Activated T-cell treated with anti-CD3 and anti-CD28 coated beads, Interleukin-2, amount 50 U/mL, for 1 hour (primary cell): Measurements from ENCODE around the gene LRMDA.
A peak's percentile ranks its signal among the peaks of the same experiment; 100 is the strongest.

Source experiments
- DNase-seq: peaks from one replicate; pipeline ENCODE4 v3.0.0-alpha.2; 2020

Gene LRMDA

GRCh38 chr10:76017733-76018433 is 586.5 kb downstream of the LRMDA start:
- no peak for DNase-seq

DNA sequence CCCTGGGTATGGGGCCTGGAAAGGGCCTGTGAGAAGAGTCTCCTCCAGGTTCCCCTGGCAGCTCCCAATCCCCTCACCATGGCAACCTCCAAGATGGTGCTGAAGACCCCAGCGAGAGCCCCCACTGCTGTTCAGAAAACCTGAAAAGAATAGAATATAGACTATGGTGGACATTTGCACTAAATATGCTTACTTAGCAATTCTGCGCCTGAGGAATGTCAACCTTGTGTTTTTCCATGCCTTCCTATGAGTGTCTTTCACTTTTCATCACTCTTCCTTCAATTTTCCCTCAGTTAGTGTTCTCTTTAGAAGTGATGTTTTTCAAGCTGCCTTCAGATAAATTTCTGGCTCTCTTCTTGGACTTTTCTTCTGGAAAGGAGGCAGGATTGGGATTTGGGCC is 589.2 kb downstream of the LRMDA start:
- DNase-seq = no peak

DNA sequence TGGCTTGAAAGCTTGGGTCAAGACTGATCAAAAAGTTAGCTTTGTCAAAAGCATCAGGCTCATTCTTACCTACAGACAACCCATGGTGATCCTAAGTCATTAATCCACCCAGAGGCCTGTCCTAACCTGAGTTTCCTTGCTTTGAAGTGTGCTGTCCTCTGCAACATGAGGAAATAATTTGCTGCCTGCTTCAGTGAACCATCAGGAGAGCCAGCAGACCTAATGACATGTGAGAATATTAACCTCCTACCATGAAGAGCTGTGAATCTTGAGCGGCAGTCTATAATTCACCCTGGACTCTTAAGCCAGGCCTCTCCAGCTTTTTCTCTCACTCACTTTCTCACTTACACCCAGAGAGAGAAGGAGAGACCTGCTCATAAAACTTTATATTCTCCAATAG is 590.0 kb downstream of the LRMDA start:
- no peak for DNase-seq

DNA sequence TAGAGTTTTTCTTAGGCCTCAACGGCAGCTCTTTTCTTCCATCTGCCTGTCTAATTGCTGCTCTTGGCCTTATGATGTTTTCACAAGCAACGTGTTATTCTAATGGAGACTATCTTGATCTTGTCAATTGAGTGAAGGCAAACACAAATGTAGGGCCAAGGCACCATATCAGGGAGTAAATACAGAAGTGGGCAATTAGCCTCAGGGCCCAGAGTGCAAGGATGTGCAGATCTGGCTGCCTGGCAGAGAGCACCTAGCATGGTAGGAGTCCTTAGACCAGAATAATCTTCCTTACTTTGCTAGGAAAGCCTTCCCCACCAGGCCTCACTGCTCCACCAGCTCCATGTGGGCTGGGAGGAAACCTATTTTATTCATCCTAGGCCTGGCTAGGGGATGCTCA is 590.9 kb downstream of the LRMDA start:
- no peak for DNase-seq

DNA sequence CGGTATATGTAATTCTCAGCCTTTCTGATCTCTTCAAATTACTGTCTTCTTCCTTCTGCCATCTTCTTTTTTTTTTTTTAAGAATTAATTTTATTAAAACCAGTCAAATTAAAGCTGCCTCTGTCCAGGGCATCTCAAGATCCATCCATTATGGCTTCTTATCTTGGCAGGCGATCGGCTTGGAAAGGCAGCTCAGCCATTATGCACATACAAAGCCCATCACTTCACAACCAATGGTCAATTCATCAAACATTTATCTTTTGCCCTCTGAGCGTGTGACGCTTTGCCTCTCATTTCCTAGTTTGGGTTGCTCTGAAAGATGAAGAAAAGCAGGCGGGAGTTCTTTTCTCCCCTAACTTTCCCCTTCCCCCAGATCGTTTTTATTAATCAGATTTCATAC is 591.6 kb downstream of the LRMDA start:
- no peak for DNase-seq

- no peak for DNase-seq
Observed at GRCh38 chr10:76024460-76025123, 593.2 kb downstream of the LRMDA start.

DNA sequence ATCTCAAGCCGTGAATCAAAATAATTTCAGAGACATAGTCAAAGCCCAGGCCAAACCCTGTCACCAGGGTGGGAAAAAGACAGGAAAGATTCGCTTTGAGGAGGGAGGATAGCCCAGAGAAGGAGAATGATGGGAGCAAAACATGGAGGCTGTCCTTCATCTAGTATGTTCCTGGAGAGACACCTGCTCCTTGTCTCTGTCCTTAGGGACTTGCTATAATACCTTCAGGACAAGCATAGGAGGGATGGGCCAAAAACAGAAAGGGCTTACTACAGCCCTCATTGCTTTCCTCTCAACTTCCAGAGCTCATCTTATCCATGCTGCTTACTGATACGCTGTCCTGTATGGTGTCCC is 593.7 kb downstream of the LRMDA start:
- DNase-seq = no peak

- DNase-seq = no peak
Observed at GRCh38 chr10:76026176-76026771, 594.9 kb downstream of the LRMDA start.

GRCh38 chr10:76026905-76027304 is 595.5 kb downstream of the LRMDA start:
- DNase-seq = no peak

DNA sequence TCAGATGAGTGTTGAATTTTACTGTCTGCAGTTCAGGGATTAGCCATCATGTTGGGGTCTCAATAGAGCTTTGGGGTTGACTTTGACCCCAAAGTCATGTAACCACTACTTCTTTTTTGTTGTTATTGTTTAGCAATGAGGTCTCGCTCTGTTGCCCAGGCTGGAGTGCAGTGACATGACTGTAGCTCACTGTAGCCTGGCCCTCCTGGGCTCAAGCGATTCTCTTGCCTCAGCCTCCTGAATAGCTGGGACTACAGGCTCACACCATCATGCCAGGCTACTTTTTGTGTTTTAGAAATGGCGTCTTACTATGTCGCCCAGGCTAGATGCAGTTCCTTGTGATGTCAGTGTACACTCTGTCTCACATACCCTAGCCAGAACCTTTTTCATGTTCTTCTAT is 598.4 kb downstream of the LRMDA start:
- DNase-seq = no peak

- no peak for DNase-seq
Observed at GRCh38 chr10:76031099-76031498, 599.7 kb downstream of the LRMDA start.

GRCh38 chr10:76031769-76032699 is 600.6 kb downstream of the LRMDA start:
- DNase-seq = no peak

DNA sequence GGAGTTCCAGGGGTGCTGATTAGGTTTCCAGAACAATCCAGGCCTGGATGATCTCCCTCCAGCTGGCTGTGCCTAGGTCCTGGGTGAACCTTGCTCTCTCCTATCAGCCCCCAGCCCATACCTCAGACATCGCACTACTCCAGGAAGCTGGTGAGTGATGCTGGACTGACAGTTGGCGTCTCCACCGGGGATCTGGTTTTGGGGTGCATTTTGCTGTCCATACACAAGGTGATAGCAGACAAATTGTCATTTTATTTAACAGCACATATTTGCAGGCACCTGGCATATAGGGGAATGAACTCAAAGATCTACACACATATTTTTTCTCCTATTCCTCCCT is 601.2 kb downstream of the LRMDA start:
- no peak for DNase-seq

- DNase-seq = no peak
Observed at GRCh38 chr10:76033457-76034196, 602.2 kb downstream of the LRMDA start.

- DNase-seq = no peak
Observed at GRCh38 chr10:76034353-76035205, 603.2 kb downstream of the LRMDA start.

DNA sequence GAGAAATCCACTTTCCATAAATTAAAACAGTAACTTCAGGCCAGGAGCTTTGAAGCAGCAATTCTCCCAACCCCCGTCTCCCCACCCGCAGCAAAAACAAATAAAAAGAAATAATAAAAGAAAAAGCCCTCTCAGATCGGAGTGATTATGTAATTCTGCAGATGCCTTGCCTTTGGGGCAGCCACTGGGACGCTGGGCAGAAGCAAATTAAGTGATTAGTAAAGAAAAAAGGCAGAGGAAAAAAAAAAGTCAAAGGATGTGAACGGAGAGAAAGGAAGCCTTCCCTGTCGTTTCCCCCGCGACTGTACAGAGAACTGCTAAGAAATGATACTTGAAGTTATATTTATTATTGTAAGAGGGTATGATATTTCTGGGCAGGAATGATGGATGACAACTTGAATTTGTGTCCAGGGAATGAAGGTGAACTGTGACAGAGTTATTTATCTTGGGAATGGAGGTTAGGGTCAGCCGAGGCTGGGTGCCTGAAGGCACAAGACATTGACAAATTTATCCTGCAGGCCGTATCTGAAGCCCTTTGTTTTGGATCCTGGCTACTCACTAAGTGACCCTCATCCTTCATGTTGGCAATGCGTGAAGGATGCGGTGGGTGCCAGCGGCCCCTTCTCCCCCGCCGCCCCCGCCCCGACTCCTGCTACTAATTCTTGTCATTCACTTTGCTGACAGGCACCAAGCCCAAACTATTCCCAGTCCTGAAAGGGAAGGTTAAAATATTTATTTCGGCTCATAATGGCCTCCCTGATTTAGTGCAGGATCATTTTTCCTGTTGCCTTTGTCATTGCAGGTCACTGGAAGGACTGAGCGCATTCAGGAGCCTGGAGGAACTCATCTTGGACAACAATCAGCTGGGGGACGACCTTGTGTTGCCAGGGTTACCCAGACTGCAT is 604.0 kb downstream of the LRMDA start:
- DNase-seq = no peak

DNA sequence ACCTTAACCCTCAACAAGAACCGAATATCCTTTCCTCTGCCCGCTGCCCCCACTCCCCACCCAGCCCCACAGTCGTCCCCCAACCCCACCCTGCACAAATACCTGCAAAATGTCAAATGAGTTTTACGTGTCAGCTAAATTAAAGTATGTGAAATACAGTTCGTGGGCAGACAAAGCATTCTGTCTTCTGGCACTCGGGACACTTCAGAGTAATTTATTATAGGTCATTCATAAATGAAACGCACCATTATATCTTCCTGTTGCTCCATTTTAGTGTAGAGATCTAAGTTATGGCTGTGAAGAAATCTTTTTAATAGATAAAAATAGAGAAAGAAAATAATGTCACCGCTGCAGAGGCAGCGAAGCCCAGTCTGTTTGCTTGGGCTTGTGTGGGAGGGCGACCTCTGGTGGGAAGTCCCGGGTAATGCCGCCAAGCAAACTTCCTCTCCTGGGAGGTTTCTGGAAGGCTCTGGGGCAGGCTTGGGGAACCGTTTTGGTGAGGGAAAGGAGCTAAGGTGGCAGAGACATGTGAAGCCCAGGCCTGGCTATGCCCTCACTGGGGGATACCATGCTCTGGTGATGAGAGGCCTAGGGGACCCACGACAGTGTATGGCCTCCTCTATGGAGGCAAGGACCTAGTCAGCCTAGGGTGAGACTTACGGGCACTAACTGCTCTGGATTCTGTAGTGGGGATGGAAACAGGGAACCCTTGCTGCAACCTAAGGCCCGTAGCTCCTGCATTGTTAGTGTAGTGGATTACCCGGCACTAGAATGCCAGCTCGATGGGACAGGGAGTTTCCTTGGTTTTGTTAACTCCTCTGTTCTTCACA is 604.9 kb downstream of the LRMDA start:
- peak; percentile 44 for DNase-seq

GRCh38 chr10:76036962-76037361 is 605.5 kb downstream of the LRMDA start:
- DNase-seq = no peak

- DNase-seq = no peak
Observed at GRCh38 chr10:76037531-76038155, 606.2 kb downstream of the LRMDA start.
